Measurements from ENCODE around the gene PRKAA1. TPM values are rescaled to one million over a fixed set of nuclear protein-coding genes. Genes with fewer than 3 reads are reported as not detected.
A peak's percentile ranks its signal among the peaks of the same experiment; 100 is the strongest.

The PRKAA1 gene
- total RNA-seq, 4 donors from 2014 or later: 37.8 to 118 (median 53.5) TPM

DNA sequence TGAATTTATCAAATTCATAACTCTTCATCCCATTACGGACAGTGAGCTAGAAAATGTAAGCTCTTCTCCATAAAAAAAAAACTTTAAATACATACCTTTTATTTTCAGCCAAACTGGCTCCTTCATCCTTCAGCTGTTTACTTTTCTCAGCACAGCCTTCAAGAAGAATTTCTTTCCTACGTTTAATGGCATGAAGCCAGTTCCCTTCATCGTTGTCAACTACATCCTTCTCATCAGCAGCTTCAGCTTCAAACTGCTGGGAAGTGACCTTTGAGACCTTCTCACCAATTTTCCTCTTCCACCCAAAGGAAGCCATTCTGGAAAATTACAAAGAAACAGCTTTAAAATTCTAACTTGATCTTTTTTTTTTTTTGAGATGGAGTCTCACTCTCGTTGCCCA, 51.5 kb downstream of the PRKAA1 start:
- no peak for DNase-seq (ENCODE audit: low spot score in 2 of 2)
- no peak overlapping the region for H3K4me3 ChIP-seq
- 47% methylated on average over 4 of the region's 4 CpGs for WGBS
- no peak for TF ChIP-seq POLR2AphosphoS5 (IDR thresholded peaks at IDR 0.05)
- no peak for TF ChIP-seq POLR2A (IDR thresholded peaks at IDR 0.05)
- TF ChIP-seq, protein P1, sequence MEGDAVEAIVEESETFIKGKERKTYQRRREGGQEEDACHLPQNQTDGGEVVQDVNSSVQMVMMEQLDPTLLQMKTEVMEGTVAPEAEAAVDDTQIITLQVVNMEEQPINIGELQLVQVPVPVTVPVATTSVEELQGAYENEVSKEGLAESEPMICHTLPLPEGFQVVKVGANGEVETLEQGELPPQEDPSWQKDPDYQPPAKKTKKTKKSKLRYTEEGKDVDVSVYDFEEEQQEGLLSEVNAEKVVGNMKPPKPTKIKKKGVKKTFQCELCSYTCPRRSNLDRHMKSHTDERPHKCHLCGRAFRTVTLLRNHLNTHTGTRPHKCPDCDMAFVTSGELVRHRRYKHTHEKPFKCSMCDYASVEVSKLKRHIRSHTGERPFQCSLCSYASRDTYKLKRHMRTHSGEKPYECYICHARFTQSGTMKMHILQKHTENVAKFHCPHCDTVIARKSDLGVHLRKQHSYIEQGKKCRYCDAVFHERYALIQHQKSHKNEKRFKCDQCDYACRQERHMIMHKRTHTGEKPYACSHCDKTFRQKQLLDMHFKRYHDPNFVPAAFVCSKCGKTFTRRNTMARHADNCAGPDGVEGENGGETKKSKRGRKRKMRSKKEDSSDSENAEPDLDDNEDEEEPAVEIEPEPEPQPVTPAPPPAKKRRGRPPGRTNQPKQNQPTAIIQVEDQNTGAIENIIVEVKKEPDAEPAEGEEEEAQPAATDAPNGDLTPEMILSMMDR (IDR thresholded peaks at IDR 0.05): no peak
- TF ChIP-seq EP300 (IDR thresholded peaks at IDR 0.05): no peak
- no peaks in the 10 kb centered on the region for H3K27me3 ChIP-seq
- H3K27ac ChIP-seq: no peak overlapping the region
- no peaks in the 10 kb centered on the region for H3K4me1 ChIP-seq
- H3K36me3 ChIP-seq: peaks cover 3% of the 10 kb centered on the region
- H3K9me3 ChIP-seq: no peaks in the 10 kb centered on the region

DNA sequence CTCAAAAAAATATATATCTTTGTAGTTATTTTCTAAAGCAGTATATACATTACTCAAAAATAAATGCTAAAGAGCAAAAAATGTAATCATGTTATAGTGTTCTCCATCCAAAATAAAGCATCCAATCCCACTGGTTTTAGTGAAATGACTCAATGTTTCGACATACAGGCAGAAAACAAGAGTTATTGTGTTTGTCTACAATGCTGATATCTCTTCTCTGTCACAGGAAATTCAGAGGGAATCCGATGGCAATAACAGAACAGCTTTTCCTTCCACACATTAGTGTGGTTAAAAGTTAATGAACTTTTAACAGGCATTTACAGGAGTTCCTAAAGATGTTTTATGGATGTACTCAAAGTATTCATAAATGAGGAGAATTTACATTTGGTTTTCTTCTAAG, 54.4 kb downstream of the PRKAA1 start:
- WGBS: 88% methylated on average over 2 of the region's 2 CpGs
- Histone ChIP-seq H3K4me1 (no peaks in the 10 kb centered on the region), H3K36me3 (peaks cover 18% of the 10 kb centered on the region), H3K27me3 (no peaks in the 10 kb centered on the region), H3K27ac (no peak overlapping the region), H3K9me3 (no peaks in the 10 kb centered on the region), H3K4me3 (no peak overlapping the region)
- DNase-seq (ENCODE audit: low spot score in 2 of 2): no peak
- TF ChIP-seq POLR2A (IDR thresholded peaks at IDR 0.05) (no peak), POLR2AphosphoS5 (IDR thresholded peaks at IDR 0.05) (no peak), EP300 (IDR thresholded peaks at IDR 0.05) (no peak)
- TF ChIP-seq, protein P1 (IDR thresholded peaks at IDR 0.05): no peak

DNA sequence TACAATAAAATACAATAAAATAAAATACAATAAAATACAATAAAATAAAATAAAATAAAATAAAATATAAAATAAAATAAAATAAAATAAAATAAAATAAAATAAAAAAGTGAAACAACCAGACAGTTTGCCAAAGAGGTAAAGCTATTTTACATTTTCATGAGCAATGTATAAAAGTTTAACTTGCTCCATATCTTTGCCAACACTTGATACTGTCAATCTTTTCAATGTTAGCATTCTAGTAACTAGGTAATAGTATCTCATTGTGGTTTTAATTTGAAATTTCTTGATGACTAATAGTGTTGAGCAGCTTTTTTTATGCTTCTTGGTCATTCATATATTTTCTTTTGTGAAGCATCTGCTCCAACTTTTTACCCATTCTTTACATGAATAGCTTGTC, 59.7 kb downstream of the PRKAA1 start:
- Histone ChIP-seq H3K27me3 (no peaks in the 10 kb centered on the region), H3K27ac (no peak overlapping the region), H3K36me3 (peaks cover 18% of the 10 kb centered on the region), H3K4me3 (no peak overlapping the region), H3K9me3 (no peaks in the 10 kb centered on the region), H3K4me1 (peaks cover 21% of the 10 kb centered on the region)
- TF ChIP-seq EP300 (IDR thresholded peaks at IDR 0.05): no peak
- TF ChIP-seq, protein P1 (IDR thresholded peaks at IDR 0.05): no peak
- no peak for TF ChIP-seq POLR2A (IDR thresholded peaks at IDR 0.05)
- TF ChIP-seq POLR2AphosphoS5 (IDR thresholded peaks at IDR 0.05): no peak
- DNase-seq (ENCODE audit: low spot score in 2 of 2): no peak

DNA sequence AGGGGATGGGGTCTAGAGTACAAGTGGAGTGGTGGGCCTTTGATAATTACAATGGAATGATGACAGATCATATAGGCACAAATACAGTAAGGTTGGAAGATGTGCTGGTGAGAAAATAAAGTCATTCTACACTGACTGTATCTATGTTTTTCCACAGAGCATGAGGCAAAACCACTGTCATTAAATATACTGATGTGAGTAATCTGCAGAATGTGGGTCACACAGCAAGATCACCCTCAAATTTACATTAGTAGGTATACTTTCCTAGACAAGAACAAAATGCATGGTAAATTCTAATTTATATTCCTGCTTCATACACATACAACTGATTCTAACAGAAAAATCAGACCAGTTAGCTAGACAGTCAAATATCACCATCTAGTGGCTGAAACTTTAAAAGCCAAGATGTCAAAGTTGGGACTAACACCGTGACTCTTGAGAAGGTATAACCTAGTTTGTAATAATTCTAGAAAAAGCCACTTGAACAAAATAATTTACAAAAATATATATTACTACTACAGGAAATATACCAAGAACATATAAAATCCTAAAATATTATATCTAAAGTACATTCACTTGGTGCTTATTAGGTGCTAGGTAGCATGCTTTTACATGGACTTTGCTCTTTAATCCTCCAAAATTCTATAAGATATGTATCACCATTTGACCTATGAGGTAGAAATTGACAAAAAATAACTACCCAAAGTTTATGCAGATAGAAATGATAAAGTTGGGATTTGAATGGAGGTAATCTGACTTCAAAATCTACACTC, 61.9 kb downstream of the PRKAA1 start:
- no peak overlapping the region for H3K27ac ChIP-seq
- H3K36me3 ChIP-seq: peaks cover 12% of the 10 kb centered on the region
- DNase-seq (ENCODE audit: low spot score in 2 of 2): no peak
- no peaks in the 10 kb centered on the region for H3K27me3 ChIP-seq
- 9% methylated on average over 1 of the region's 1 CpG for whole genome bisulfite sequencing
- H3K4me1 ChIP-seq: peaks cover 24% of the 10 kb centered on the region
- no peak for TF ChIP-seq POLR2AphosphoS5 (IDR thresholded peaks at IDR 0.05)
- TF ChIP-seq, protein P1 (IDR thresholded peaks at IDR 0.05): peak; percentile 43 to 58
- no peaks in the 10 kb centered on the region for H3K9me3 ChIP-seq
- no peak overlapping the region for H3K4me3 ChIP-seq

DNA sequence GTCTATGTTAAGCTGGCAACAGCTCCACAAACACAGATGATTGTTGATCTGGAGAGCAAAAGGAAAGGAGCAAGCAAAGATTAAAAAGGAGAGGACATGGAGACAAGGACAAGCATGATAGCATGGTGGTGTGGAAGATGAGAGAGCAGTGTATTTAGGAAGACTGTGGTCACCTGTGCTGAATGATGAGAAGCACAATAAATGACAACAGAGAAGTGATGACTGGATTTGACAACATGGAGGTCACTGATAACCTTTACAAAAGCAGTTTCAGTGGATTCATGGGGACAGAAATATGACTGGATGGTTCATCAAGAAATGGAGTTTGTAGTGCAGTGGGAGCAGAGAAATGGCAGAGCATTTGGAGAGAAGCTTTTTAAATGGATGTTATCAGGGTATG, 62.6 kb downstream of the PRKAA1 start:
- Histone ChIP-seq H3K36me3 (peaks cover 10% of the 10 kb centered on the region), H3K27me3 (no peaks in the 10 kb centered on the region), H3K9me3 (no peaks in the 10 kb centered on the region), H3K4me3 (no peak overlapping the region), H3K27ac (no peak overlapping the region), H3K4me1 (peaks cover 24% of the 10 kb centered on the region)
- no peak for DNase-seq (ENCODE audit: low spot score in 2 of 2)
- TF ChIP-seq POLR2AphosphoS5 (IDR thresholded peaks at IDR 0.05) (no peak), POLR2A (IDR thresholded peaks at IDR 0.05) (no peak), EP300 (IDR thresholded peaks at IDR 0.05) (no peak)
- TF ChIP-seq, protein P1 (IDR thresholded peaks at IDR 0.05): no peak
